Testis (tissue), 2 donors: ENCODE results near the gene PTPA.

ENCODE experiments used
- CTCF ChIP-seq, 3 experiments: fragments of 450-650 bp in 2 of 3; fragments of 200-600 bp in 1 of 3; sonication (generic) in 1 of 3; IDR thresholded peaks; one replicate each; pipeline ENCODE4 v1.5.1; 2016 to 2019; ENCODE audit warnings: antibody characterized with exemption in 3 of 3, mild to moderate bottlenecking in 2 of 3, moderate library complexity in 1 of 3
- POLR2A ChIP-seq: fragments of 450-650 bp; IDR thresholded peaks from one replicate; pipeline ENCODE4 v1.6.1; 2017; ENCODE audit warnings: antibody characterized with exemption, mild to moderate bottlenecking, moderate library complexity

DNA sequence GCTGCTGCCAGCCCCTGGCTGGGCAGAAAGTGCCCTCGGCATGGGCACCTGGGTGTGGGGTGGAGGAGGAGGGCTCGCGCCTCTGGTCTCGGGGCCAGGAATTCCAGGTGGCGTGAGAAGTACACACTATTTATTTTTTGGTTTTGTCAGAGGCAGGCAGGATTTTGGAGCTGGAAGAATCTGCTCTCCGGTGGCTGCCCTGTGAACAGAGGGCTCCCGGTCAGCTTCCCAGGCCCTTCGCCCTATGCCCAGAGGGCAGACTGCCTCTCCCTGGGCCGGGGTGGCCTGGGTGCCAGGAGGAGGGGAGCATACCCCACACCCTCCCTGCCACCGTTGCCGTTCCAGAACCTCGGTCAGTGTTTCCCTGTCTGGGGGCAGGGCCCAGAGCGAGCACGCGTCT is 22.0 kb upstream of the PTPA start:
- TF ChIP-seq CTCF (IDR thresholded peaks at IDR 0.05) (no peak), POLR2A (no peak)
